GM18505 (cell line): ENCODE results near the gene LDLRAP1.
"Not testable (repeated sequence)": the region's sequence is repeated elsewhere in the genome, so short reads cannot be mapped to it uniquely, and the experiment has no call there.

Experiments
- ATAC-seq: cut with Tn5 transposase; IDR thresholded peaks from one replicate; pipeline ENCODE4 v1.9.1; 2021; ENCODE audit not compliant: unreplicated experiment
- POLR2A ChIP-seq: IDR thresholded peaks from 4 replicates; pipeline ENCODE4 v1.6.1; 2011; ENCODE audit warnings: borderline replicate concordance; ENCODE audit not compliant: insufficient read depth, insufficient read length; ENCODE audit errors: extremely low read depth

Gene LDLRAP1

GRCh38 chr1:25543425-25544242, at the start of gene LDLRAP1:
Gene LDLRAP1, plus strand, starts transcription at chr1:25543606. Its CDS starts 93 bp downstream, at chr1:25543699.
- ATAC-seq, result peak; percentile 76
- peak; percentile 71 for TF ChIP-seq POLR2A

- no peak for TF ChIP-seq POLR2A
- no peak for ATAC-seq
These were observed 48.5 kb upstream of the LDLRAP1 start for GRCh38 chr1:25494952-25495351.

- no peak for ATAC-seq
- no peak for TF ChIP-seq POLR2A
These were observed 42.7 kb upstream of the LDLRAP1 start for GRCh38 chr1:25500694-25501093.

- no peak for TF ChIP-seq POLR2A
- no peak for ATAC-seq
These were observed 42.0 kb upstream of the LDLRAP1 start for GRCh38 chr1:25501235-25502058.

- no peak for ATAC-seq
- TF ChIP-seq POLR2A, result no peak
These were observed 40.4 kb upstream of the LDLRAP1 start for GRCh38 chr1:25502957-25503356.

- ATAC-seq, result no peak
These were observed 39.6 kb upstream of the LDLRAP1 start for GRCh38 chr1:25503551-25504426.

GRCh38 chr1:25504706-25505595, 38.5 kb upstream of the LDLRAP1 start:
- ATAC-seq, result no peak
- TF ChIP-seq POLR2A, result no peak

More at GRCh38 chr1:25503551-25504426, 39.6 kb upstream of the LDLRAP1 start:
- no peak for TF ChIP-seq POLR2A

GRCh38 chr1:25505656-25506385, 37.6 kb upstream of the LDLRAP1 start:
- no peak for ATAC-seq
- TF ChIP-seq POLR2A, result no peak

- not testable (repeated sequence) for ATAC-seq
These were observed 36.6 kb upstream of the LDLRAP1 start for GRCh38 chr1:25506566-25507463.

- ATAC-seq, result no peak
- no peak for TF ChIP-seq POLR2A
These were observed 29.7 kb upstream of the LDLRAP1 start for GRCh38 chr1:25513666-25514065.

- ATAC-seq, result no peak
- no peak for TF ChIP-seq POLR2A
These were observed 28.4 kb upstream of the LDLRAP1 start for GRCh38 chr1:25515033-25515432.

- no peak for TF ChIP-seq POLR2A
- ATAC-seq, result no peak
These were observed 26.7 kb upstream of the LDLRAP1 start for GRCh38 chr1:25516686-25517085.
